HG03066 (cell line): ENCODE results near the gene RNF157.

ENCODE experiments used
- ATAC-seq: cut with Tn5 transposase; IDR thresholded peaks from one replicate; pipeline ENCODE4 v1.9.1; 2021; ENCODE audit warnings: low read depth; ENCODE audit not compliant: unreplicated experiment

The RNF157 gene

DNA sequence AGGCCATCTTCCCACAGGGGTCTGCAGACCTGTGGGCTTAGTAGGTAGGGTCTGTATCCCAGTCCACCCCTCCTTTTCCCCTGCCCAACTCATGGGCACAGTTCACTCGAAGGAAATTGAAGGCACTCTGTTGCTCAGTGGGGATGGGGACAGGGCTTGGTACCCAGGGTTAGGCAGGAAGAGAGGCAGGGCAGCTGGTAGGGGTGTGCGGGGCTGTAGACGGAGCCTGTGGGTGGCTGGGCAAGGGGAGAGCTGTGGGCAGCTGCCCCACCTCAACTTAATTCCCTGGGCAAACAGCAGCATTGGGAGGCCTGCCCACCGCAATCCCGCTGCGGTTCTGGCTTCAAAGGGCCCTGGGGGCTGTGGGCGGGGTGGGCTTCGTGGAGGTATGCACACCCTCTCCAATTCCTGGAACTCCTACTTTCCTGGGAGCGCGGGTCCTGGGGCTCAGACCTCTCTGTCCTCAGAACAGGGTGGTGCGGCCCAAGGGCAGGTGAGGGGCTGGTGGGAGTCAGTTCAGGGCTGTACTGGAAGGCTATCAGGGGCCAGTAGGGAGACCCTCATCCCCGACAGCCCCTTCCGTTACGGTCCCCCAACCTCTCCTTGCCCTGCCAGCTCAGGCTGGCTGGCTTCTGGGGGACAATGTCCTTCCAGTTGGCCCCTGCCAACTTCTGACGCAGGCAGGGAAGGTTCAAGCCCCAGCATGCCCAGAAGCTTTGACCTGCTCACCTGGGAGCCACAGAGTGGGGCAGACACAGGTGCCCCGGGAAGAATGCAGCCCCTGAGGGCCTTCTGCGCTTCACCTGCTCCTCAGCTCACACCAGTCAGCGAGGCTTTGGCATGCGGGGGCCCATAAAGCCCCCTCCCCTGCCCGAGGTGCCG lies 108.4 kb downstream of the RNF157 start:
- no peak for ATAC-seq

DNA sequence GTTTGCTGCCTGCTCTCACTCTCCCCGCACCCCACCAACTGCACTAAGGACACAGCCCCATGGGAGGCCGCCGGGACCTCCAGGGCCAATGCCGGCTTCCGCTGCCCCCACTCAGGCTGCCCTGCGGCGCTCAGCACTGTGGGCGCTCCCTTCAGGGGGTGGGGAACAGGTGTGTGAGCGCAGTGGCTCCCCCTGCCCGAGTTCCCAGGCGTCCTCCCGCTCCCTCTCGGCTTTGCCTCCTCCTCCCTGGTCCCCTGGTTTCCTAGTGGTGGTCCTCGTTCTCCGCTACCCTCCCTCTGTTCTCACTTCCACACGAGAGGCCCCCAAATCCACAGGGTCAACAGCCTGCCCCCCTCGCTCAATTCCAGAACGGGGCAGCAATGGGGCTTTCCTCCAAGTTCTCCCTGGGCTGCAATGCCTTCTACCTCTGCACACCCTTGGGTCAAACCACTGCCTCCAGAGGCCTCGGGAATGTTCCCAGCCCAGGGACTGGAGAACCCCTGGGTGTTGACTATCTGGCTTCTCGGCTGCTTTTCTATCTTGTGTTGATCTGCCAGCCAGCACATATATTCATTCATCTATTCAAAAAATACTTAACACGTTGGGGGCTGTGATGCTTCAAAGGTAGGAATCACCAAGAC lies 109.1 kb downstream of the RNF157 start:
- no peak for ATAC-seq

DNA sequence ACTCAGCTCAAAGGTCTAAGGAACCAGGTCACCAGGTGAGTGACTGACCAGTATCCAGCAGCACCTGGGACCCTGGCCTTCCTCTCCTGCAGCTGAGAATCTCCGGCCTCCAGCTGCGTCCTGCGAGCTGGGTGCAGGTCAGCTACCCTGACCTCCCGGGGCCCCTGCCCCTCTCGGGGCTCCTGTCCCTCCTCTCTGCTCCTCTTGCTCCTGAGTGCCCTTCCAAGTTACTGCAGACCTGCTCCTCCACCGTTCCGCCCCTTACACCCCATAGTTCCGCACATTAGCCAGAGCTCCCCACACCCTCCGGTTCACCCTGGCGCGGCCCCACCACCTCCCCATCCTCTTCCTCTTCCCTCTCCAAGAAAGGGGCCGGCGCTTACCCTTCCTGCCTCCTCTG lies 109.8 kb downstream of the RNF157 start:
- no peak for ATAC-seq

DNA sequence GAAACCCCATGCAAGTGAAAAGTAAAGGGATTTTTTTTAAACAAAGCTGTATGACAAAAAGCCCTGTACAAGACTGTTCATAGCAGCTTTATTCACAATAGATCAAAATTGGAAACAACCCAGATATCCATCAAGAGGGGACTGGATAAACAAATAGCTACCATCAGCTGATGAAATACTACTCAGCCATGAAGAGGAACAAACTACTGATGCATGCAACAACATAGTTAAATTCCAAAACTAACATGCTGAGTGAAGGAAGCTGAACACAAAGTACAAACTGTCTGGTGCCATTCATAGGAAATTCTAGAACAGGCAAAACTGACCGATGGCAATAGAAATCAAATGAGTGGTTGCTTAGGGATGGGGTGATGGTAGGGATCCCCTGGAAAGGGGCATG lies 114.4 kb downstream of the RNF157 start:
- ATAC-seq: no peak

DNA sequence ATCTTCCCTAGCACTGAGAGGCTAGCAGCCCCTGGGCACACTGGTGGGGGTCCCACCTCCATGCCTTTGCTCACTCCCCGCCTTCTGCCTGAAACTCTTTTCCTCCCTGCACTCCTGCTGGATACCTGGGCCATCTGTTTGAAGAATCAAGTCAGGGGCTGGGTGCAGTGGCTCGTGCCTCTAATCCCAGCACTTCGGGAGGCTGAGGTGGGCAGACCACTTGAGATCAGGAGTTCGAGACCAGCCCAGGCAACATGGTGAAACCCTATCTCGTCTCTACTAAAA lies 115.0 kb downstream of the RNF157 start:
- no peak for ATAC-seq

DNA sequence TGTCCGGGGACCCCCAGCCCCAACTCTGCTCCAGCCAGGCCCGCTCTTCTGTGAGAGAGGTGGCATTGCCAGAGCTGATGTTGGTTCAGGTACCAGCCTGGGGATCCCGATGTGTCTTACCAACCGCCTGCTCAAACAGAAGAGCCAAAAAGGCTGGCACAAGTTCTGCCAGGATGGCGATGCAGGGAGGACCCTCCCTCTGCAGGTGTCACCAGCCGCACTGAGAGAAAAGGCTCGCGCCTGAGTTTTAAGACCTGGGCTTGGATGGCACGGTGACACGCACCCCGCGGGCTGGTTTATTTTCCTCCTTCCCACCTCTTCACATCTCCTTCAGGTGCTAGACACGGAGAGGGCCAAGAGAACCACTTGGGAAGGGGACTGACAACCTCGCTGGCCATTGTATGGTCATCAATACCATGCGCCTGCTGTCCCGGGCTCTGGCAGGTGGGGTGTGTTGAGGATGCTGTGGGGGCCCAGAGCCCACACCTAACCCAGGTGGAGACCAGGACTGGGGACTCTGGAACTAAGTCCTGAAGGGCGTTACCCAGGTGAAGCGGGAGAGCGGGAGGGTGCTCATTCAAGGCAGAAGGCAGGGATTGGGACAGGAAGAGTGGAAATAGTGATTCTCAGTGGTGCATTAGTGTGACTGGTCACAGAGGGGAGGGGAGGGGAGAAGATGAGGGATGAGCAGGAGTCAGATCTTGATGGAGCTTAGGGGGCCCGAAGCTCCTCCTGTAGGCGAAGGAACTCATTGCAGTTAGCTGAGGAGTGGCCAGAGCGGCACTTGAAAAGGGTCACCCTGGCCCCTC lies 115.5 kb downstream of the RNF157 start:
- ATAC-seq: no peak

DNA sequence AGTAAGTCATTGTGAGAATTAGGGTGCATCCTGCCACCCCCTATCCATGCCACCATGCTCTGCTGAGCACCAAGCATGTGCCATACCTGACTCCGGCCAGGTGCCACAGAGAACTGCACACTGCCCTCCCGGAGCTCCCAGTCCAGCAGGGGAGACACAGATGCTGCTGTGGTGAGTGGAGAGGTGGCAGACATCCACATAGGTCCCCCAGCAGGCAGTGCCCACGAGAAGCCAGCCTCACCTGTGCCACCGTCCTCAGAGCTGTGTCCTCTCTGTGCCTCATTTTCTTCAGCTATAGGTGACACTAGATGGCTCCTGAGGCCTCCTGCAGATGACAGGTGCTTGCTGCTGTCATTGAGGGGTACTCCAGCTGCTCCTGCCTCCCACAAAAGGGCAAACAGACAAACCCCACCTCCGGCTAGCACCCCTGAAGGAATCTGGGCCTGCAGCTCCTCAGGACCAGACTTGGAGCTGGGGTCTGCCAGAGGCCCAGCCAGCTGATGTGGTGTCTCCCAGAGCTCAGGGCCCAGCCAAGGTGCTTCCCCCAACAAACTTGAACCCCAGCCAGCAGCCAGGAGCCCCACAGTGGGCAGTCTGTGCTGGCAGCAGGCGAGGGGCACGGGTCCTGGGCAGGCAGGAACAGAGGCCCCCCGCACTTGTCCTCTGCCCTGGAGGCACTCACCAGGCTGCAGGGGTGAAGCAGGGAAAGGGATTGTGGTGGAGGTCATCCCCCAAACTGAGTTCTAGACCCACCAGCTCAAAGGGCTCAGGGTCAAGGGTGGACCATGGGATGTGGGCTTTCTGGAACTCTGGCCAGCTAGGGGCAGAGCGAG lies 116.3 kb downstream of the RNF157 start:
- ATAC-seq: no peak

DNA sequence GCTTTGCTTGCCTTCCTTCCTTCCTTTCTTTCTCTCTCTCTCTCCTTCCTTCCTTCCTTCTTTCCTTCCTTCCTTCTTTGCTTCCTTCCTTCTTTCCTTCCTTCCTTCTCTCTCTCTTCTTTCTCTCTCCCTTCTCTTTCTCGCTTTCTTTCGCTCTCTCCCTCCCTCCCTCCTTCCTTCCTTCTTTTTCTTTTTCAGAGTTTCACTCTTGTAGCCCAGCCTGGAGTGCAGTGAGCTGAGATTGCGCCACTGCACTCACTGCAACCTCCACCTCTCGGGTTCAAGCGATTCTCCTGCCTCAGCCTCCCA lies 117.1 kb downstream of the RNF157 start:
- ATAC-seq: no peak

DNA sequence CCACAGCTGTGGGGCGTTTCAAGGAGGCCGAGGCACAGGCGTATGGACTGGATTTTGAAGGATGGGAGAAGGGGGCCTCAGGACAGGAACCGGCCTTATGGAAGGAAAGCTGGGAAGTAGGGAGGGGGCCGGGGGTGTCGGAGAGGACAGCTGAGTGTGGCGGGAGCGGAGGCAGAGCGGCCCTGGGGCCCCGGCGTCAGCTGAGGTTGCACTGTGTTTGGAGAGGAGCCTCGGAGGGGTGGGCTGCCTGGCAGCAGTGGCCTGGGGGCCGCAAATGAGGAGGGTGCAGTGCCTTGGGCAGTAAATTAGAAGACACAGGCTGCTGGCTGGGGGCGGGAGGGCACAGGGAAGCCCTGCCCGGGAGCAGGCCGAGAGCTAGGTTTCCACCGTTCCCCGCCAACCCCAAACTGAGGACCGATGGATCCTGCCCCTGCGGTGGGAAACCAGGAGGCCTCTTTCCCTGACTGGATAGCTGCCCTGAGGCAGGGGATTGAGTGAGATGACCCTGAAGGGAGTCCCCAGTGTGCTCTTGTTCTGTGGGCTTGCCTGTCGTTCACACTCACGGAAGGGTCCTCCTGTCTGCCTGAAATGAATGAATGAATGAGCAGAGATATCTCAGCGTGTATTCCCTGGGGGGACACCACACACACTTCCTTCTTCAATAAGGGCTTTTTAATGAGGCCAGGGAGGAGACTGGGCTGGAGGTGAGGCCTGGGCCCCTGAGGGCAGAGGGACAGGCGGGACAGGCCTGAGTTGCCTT lies 117.7 kb downstream of the RNF157 start:
- ATAC-seq: no peak

DNA sequence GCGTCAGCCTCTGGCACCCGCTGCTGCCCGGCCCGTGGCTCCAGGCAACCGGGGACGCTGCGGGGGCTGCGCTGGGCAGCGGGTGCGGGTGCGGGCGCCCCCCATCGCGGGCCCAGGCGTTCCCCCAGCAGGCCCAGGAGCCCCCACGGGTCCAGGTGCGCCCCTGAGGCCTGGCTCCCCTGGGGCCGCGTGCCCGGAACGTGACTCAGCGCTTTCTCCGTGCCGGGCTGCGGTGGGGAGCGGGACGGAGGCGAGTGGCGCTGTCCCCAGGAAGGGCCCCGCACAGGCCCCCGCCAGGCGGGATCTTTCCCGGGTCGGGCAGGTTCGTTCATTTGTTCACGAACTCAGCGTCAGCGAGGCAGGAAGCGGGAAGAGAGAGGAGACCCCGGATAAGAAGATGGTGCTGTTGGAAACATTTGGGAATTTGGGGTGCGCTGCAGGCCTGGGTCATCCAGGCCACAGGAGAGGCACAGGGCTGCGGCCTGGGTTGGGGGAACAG lies 118.3 kb downstream of the RNF157 start:
- ATAC-seq: no peak

DNA sequence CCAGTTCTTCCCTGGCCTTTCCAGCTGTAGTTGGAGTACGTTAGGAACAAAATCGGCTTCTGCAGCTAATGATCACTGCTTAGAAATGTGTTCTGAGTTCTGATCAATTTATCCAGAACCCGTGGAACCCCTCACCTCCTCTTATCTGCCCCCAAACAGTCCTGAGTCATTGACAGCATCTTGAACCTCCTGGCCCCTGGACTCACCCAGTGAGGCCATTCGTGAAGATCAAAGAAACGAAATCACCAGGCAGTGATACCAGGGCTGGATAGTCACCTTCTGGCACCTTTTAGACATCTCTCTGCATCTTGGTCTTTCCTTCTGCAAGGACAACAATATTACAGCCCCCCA lies 119.7 kb downstream of the RNF157 start:
- ATAC-seq: no peak

DNA sequence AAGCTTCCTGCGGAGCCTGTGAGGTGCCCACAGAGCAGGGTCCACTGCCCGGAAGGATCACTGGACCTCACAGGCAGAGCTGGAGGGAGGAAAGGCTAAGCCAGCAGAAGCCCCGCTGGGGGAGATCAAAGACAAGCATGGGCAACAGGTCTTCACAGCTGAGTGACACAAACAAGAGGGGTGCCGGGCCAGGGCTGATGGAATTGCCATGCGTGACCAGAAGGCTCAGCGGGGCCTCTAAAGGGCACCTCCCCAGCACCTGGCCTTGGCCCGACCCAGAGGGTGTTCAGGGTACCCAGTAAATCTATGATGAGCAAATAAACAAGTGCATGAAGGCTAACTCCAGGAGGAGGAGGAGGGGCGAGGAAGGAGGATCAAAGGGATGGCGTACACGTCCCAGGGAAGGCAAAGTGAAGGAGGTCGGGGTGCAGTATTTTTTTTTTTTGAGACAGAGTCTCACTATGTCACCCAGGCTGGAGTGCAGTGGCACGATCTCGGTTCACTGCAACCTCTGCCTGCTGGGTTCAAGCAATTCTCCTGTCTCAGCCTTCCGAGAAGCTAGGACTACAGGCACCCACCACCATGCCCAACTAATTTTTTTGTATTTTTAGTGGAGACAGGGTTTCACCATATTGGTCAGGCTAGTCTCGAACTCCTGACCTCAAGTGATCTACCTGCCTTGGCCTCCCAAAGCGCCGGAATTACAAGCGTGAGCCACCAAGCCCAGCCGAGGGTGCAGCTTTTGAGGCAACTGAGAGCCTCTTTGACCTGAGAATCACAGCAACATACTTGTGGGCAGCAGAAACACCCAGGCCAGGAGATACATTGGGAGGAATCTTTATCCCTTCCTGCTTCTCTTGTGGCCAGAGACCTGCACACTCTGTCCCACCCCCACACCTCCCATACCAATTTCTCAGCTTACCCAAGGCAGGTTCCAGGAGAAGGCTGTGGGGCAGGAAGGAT lies 120.6 kb downstream of the RNF157 start:
- ATAC-seq: no peak

DNA sequence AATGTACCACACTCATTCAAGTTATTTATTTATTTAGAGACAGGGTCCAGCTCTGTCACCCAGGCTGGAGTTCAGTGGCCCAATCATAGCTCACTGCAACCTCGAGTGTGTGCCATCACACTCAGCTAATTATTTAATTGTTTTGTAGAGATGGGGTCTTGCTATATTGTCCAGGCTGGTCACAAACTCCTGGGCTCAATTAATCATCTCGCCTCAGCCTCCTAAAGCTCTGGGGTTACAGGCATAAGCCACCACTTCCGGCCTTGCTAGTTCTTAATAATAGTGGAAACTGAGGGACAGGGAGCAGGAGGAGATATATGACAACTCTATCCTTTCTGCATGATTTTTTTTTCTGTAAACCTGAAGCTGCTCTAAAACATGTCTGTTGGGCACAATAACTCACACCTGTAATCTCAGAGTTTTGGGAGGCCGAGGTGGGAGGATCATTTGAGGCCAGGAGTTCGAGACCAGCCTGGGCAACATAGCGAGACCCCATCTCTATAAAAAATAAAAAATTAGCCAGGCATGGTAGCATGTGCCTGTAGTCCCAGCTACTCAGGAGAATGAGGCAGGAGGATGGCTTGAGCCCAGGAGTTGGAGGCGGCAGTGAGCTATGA lies 125.0 kb downstream of the RNF157 start:
- no peak for ATAC-seq

DNA sequence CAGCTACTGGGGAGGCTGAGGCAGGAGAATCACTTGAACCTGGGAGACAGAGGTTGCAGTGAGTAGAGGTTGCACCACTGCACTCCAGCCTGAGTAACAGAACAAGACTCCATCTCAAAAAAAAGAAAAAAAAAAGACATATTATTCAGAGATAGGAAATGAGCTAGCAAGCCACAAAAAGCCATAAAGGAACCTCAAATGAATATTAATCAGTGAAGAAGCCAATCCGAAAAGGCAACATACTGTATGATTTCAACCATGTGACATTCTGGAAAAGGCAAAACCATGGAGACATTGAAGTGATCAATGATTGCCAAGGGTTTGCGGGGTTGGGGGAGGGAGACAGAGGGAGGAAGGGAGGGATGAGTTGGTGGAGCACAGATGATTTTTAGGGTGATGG lies 128.3 kb downstream of the RNF157 start:
- ATAC-seq: no peak

DNA sequence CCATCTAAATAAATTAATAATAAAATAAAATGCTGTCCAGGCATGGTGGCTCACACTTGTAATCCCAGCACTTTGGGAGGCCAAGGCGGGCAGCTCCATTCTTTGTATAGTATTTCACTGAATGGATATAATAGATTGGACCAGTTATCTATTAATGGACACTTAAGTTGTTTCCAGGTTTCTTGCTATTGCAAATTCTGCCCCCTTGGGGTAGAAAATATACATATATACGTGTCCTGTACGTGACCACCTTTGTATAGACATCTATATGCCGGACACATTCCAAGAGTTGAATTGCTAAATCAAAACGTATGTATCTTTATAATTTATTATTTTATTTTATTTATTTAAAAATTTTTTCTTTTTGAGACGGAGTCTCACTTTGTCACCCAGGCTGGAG lies 132.8 kb downstream of the RNF157 start:
- no peak for ATAC-seq

DNA sequence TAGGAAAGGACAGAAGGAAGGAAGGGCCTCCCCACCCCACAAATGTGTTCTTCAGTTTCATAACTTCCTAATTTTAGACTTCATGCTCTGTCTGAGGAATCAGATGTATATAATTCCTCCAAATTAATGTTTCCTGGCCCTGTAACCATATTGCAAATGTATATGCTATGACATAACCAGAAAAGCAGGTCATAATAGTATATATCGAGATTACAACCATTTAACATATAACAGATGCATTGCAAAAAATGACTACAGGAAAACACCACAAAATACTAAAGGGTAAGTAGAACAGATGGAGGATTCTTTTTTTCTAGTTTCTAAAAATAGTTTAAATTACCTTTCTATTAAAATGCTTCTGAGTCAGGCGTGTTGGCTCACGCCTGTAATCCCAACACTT lies 133.6 kb downstream of the RNF157 start:
- no peak for ATAC-seq

DNA sequence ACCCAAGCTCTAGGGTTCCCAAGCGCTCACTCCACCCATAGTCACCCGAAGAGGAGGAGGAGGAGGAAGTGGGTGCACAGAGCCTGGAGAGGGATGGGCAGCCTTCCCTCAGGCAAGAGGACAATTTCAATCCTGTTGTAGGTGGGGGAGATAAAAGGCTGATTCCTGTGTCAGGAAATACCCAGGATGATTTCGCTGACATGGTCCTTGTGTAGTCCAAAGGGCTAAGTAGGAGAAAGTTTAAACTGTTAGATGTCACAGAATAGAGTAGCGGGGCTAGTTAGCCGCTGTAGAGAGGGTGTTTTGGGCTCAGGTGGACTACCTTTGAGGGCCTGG lies 135.4 kb downstream of the RNF157 start:
- ATAC-seq: no peak

DNA sequence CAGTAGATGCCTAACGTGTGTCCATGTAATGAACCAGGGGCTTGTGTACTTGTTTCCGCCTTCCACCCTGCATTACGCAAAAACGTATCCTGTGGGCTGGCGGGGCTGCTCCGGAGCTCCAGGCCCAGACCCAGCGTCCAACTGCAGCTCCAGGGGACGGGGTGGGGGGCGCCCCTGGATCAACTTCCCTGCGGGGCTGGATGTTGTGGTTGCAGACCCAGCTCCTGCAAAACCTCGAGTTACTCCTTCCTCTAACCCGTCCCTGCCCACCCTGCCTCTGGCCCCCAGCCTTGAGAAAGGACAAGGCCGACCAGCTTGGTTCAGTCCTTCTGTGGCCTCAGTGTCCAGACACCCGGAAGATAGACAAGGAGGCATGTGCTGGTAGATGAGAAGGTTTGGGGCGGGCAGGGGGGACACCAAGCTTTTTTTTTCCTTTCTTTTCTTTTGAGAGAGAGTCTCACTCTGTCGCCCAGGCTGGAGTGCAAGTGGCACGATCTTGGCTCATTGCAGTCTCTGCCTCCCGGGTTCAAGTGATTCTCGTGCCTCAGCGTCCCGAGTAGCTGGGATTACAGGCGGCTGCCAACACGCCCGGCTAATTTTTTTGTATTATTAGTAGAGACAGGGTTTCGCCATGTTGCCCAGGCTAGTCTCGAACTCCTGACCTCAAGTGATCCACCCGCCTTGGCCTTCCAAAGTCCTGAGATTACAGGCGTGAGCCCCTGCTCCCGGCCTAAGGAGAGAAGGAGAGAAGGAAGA lies 136.0 kb downstream of the RNF157 start:
- ATAC-seq: no peak
